ENCODE measurements around the gene HMSD.

The HMSD gene

GRCh38 chr18:63962137-63962536, 13.0 kb downstream of the HMSD start:
- no peak overlapping the region for H3K9ac ChIP-seq

GRCh38 chr18:63963615-63964256, 14.6 kb downstream of the HMSD start:
- H2AFZ ChIP-seq: no peak overlapping the region
- no peaks in the 10 kb centered on the region for H3K36me3 ChIP-seq (ENCODE audit: control insufficient read depth, insufficient read depth, low read length)
- no peak overlapping the region for H3K9ac ChIP-seq
- no peaks in the 10 kb centered on the region for H3K79me2 ChIP-seq
- no peaks in the 10 kb centered on the region for H3K4me1 ChIP-seq
- no peaks in the 10 kb centered on the region for H3K9me3 ChIP-seq (ENCODE audit: control insufficient read depth, low read length)
- peak; percentile 89 for TF ChIP-seq CTCF (IDR thresholded peaks at IDR 0.05)
- H3K27ac ChIP-seq: no peak overlapping the region
- H3K27me3 ChIP-seq (ENCODE audit: control insufficient read depth, insufficient read depth, low read length): no peaks in the 10 kb centered on the region
- H3K4me2 ChIP-seq (ENCODE audit: low read length): no peak overlapping the region
- H3K4me3 ChIP-seq (ENCODE audit: low read depth, low read length): no peak overlapping the region

More at GRCh38 chr18:63962137-63962536, 13.0 kb downstream of the HMSD start:
- no peaks in the 10 kb centered on the region for H3K27me3 ChIP-seq (ENCODE audit: control insufficient read depth, insufficient read depth, low read length)
- no peak overlapping the region for H3K27ac ChIP-seq
- H3K36me3 ChIP-seq (ENCODE audit: control insufficient read depth, insufficient read depth, low read length): no peaks in the 10 kb centered on the region
- no peak overlapping the region for H2AFZ ChIP-seq
- H3K4me2 ChIP-seq (ENCODE audit: low read length): no peak overlapping the region
- no peak overlapping the region for H3K4me3 ChIP-seq (ENCODE audit: low read depth, low read length)
- no peaks in the 10 kb centered on the region for H3K9me3 ChIP-seq (ENCODE audit: control insufficient read depth, low read length)
- H3K79me2 ChIP-seq: no peaks in the 10 kb centered on the region
- TF ChIP-seq CTCF (IDR thresholded peaks at IDR 0.05): no peak
- no peaks in the 10 kb centered on the region for H3K4me1 ChIP-seq

GRCh38 chr18:63964908-63965307, 15.8 kb downstream of the HMSD start:
- Histone ChIP-seq H3K9ac (no peak overlapping the region), H2AFZ (no peak overlapping the region)
- TF ChIP-seq CTCF (IDR thresholded peaks at IDR 0.05): no peak

GRCh38 chr18:63965716-63966330, 16.7 kb downstream of the HMSD start:
- no peak overlapping the region for H3K9ac ChIP-seq
- H3K9me3 ChIP-seq (ENCODE audit: control insufficient read depth, low read length): no peaks in the 10 kb centered on the region
- no peaks in the 10 kb centered on the region for H3K79me2 ChIP-seq

More at GRCh38 chr18:63964908-63965307, 15.8 kb downstream of the HMSD start:
- no peaks in the 10 kb centered on the region for H3K9me3 ChIP-seq (ENCODE audit: control insufficient read depth, low read length)
- no peaks in the 10 kb centered on the region for H3K79me2 ChIP-seq
- H3K4me2 ChIP-seq (ENCODE audit: low read length): no peak overlapping the region
- H3K4me1 ChIP-seq: peaks cover 8% of the 10 kb centered on the region
- no peak overlapping the region for H3K4me3 ChIP-seq (ENCODE audit: low read depth, low read length)
- no peak overlapping the region for H3K27ac ChIP-seq
- H3K27me3 ChIP-seq (ENCODE audit: control insufficient read depth, insufficient read depth, low read length): no peaks in the 10 kb centered on the region
- no peaks in the 10 kb centered on the region for H3K36me3 ChIP-seq (ENCODE audit: control insufficient read depth, insufficient read depth, low read length)

More at GRCh38 chr18:63965716-63966330, 16.7 kb downstream of the HMSD start:
- no peak for TF ChIP-seq CTCF (IDR thresholded peaks at IDR 0.05)
- peak overlapping the region; percentile 19 for H2AFZ ChIP-seq
- no peaks in the 10 kb centered on the region for H3K27me3 ChIP-seq (ENCODE audit: control insufficient read depth, insufficient read depth, low read length)
- H3K4me1 ChIP-seq: peaks cover 8% of the 10 kb centered on the region
- H3K4me2 ChIP-seq (ENCODE audit: low read length): no peak overlapping the region
- no peak overlapping the region for H3K27ac ChIP-seq
- no peaks in the 10 kb centered on the region for H3K36me3 ChIP-seq (ENCODE audit: control insufficient read depth, insufficient read depth, low read length)
- H3K4me3 ChIP-seq (ENCODE audit: low read depth, low read length): no peak overlapping the region
